SK-N-SH (cell line): ENCODE measurements around the gene ZNF32.

Experiments
- CHD2 ChIP-seq: fragments of 150-350 bp; IDR thresholded peaks from 2 replicates; pipeline ENCODE4 v1.6.1; 2018; ENCODE audit warnings: low read length; ENCODE audit not compliant: partially characterized antibody
- EZH2phosphoT487 ChIP-seq: fragments of 200-600 bp; sonication (generic); IDR thresholded peaks from 2 replicates; pipeline ENCODE4 v1.6.1; 2017; ENCODE audit warnings: low read depth, mixed run types, mild to moderate bottlenecking, antibody characterized with exemption, moderate library complexity, borderline replicate concordance
- FOSL2 ChIP-seq: IDR thresholded peaks from 2 replicates; pipeline ENCODE4 v1.4.0; 2012; ENCODE audit warnings: low read depth, mild to moderate bottlenecking, moderate library complexity, borderline replicate concordance
- FOXJ3 ChIP-seq: sonication (generic); formaldehyde crosslinking; IDR thresholded peaks from 2 replicates; pipeline ENCODE4 v1.5.1; 2020; ENCODE audit warnings: mild to moderate bottlenecking, missing genetic modification reagents
- MEF2A ChIP-seq: IDR thresholded peaks from 2 replicates; pipeline ENCODE4 v1.4.0; 2012; ENCODE audit warnings: low read depth, borderline replicate concordance
- POLR2AphosphoS5 ChIP-seq: IDR thresholded peaks from 2 replicates; pipeline ENCODE4 v1.6.1; 2012; ENCODE audit warnings: low read depth, low read length
- RAD21 ChIP-seq: IDR thresholded peaks from 2 replicates; pipeline ENCODE4 v1.6.1; 2012; ENCODE audit warnings: mild to moderate bottlenecking, low read length
- RXRA ChIP-seq: IDR thresholded peaks from 2 replicates; pipeline ENCODE4 v1.4.0; 2012; ENCODE audit warnings: low read depth, mild to moderate bottlenecking, borderline replicate concordance
- TAF1 ChIP-seq: IDR thresholded peaks from 2 replicates; pipeline ENCODE4 v1.6.1; 2012; ENCODE audit warnings: low read depth, mild to moderate bottlenecking, low read length, moderate library complexity, borderline replicate concordance
- YY1 ChIP-seq: IDR thresholded peaks from 2 replicates; pipeline ENCODE4 v1.4.0; 2012; ENCODE audit warnings: low read depth, mild to moderate bottlenecking
- TF ChIP-seq, protein P1 (sequence below): fragments of 200-600 bp; sonication (generic); IDR thresholded peaks from 2 replicates; pipeline ENCODE4 v1.6.1; 2017; ENCODE audit warnings: antibody characterized with exemption, mild to moderate bottlenecking, moderate library complexity
- TF ChIP-seq, protein P2 (sequence below): IDR thresholded peaks from 2 replicates; pipeline ENCODE4 v1.6.1; 2012; ENCODE audit warnings: mild to moderate bottlenecking, low read depth, low read length, moderate library complexity

GRCh38 chr10:43665054-43665453 is 16.4 kb upstream of the ZNF32 start:
- TF ChIP-seq, protein P1, sequence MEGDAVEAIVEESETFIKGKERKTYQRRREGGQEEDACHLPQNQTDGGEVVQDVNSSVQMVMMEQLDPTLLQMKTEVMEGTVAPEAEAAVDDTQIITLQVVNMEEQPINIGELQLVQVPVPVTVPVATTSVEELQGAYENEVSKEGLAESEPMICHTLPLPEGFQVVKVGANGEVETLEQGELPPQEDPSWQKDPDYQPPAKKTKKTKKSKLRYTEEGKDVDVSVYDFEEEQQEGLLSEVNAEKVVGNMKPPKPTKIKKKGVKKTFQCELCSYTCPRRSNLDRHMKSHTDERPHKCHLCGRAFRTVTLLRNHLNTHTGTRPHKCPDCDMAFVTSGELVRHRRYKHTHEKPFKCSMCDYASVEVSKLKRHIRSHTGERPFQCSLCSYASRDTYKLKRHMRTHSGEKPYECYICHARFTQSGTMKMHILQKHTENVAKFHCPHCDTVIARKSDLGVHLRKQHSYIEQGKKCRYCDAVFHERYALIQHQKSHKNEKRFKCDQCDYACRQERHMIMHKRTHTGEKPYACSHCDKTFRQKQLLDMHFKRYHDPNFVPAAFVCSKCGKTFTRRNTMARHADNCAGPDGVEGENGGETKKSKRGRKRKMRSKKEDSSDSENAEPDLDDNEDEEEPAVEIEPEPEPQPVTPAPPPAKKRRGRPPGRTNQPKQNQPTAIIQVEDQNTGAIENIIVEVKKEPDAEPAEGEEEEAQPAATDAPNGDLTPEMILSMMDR: no peak
- TF ChIP-seq RAD21 (no peak), FOXJ3 (CRISPR knock-in tag) (no peak), RXRA (no peak), POLR2AphosphoS5 (no peak), CHD2 (no peak), FOSL2 (no peak), TAF1 (no peak), YY1 (no peak), MEF2A (no peak), EZH2phosphoT487 (no peak)
- TF ChIP-seq, protein P2, sequence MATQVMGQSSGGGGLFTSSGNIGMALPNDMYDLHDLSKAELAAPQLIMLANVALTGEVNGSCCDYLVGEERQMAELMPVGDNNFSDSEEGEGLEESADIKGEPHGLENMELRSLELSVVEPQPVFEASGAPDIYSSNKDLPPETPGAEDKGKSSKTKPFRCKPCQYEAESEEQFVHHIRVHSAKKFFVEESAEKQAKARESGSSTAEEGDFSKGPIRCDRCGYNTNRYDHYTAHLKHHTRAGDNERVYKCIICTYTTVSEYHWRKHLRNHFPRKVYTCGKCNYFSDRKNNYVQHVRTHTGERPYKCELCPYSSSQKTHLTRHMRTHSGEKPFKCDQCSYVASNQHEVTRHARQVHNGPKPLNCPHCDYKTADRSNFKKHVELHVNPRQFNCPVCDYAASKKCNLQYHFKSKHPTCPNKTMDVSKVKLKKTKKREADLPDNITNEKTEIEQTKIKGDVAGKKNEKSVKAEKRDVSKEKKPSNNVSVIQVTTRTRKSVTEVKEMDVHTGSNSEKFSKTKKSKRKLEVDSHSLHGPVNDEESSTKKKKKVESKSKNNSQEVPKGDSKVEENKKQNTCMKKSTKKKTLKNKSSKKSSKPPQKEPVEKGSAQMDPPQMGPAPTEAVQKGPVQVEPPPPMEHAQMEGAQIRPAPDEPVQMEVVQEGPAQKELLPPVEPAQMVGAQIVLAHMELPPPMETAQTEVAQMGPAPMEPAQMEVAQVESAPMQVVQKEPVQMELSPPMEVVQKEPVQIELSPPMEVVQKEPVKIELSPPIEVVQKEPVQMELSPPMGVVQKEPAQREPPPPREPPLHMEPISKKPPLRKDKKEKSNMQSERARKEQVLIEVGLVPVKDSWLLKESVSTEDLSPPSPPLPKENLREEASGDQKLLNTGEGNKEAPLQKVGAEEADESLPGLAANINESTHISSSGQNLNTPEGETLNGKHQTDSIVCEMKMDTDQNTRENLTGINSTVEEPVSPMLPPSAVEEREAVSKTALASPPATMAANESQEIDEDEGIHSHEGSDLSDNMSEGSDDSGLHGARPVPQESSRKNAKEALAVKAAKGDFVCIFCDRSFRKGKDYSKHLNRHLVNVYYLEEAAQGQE: no peak
